ENCODE results near the gene PMCH.
"Not testable (repeated sequence)": the region's sequence is repeated elsewhere in the genome, so short reads cannot be mapped to it uniquely, and the experiment has no call there.

PMCH gene

DNA sequence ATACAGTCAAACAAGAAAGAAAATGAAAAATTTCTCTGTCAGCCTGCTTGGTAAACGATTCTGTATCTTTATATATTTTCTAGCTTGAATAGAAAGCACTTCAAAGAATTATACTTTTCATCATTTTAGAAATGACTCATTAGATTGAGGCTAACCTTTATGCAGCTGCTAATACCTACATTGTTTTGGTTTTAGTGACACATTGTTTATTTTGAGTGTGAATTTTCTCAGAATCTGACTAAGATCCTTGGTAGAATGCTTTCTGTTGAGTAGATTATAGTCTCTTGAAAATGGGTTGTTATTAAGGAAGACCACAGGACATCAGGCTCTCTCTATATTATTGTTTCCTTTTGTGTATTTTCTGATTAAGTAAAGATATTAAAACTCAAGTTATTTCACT, at the start of gene PMCH:
Gene PMCH, minus strand, starts transcription at position 45 of the 400 bp plus-strand sequence. CDS start 63 bp downstream, outside the sequence.
- FAIRE-seq (no peak), DNase-seq (ENCODE audit: extremely low spot score, insufficient read length, low read depth) (no peak)

DNA sequence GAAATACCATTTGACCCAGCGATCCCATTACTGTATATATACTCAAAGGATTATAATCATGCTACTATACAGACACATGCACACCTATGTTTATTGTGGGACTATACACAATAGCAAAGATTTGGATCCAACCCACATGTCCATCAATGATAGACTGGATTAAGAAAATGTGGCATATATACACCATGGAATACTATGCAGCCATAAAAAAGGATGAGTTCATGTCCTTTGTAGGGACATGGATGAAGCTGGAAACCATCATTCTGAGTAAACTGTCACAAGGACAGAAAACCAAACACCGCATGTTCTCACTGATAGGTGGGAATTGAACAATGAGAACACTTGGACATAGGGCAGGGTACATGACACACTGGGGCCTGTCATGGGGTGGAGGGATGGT, 43.2 kb upstream of the PMCH start:
- not testable (repeated sequence) for FAIRE-seq; DNase-seq (ENCODE audit: extremely low spot score, insufficient read length, low read depth)

- DNase-seq (ENCODE audit: extremely low spot score, insufficient read length, low read depth) (no peak), FAIRE-seq (no peak)
These were observed 37.0 kb upstream of the PMCH start for GRCh38 chr12:102234599-102234998.

DNA sequence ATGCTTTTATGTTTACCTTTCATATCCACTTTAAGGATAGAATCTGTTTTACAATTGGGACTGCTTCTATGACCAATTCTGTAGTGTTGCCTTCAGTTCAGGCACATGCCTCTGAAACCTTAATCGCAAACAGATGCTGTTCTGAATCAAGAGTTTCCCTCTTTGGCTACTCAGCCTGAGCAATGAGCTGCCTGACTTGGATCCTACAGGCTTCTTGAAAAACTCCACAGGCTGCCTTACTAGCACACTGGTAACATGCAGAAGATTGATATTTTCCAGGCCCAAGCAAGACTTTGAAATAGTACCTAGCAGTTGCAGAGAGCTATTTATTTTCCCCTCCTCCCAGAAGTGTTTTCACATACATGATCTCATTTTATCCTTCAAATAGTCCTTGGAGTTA, 34.8 kb upstream of the PMCH start:
- no peak for FAIRE-seq
- no peak for DNase-seq (ENCODE audit: extremely low spot score, insufficient read length, low read depth)

- DNase-seq (ENCODE audit: extremely low spot score, insufficient read length, low read depth) (no peak), FAIRE-seq (no peak)
These were observed 34.4 kb upstream of the PMCH start for GRCh38 chr12:102232036-102232435.

DNA sequence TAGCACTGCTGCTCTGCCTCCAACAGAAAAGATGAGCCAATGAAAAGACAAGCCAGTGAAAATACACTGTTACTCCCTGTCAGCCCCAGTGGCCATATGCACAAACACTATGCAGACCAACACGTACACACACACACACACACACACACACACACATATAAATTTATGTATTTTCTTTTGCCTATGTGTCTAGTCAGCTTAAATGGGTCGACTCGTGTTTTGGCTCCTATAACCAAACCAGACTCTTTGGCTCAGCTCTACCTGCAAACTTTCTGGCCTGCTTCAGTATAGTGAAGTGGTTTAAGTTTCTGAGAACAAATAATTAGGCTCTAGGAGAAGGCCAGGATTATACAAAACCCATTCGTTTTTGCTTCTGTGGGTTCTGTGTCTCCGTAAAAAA, 30.3 kb upstream of the PMCH start:
- no peak for DNase-seq (ENCODE audit: extremely low spot score, insufficient read length, low read depth)
- FAIRE-seq, result no peak

GRCh38 chr12:102220736-102221135, 23.1 kb upstream of the PMCH start:
- FAIRE-seq (no peak), DNase-seq (ENCODE audit: extremely low spot score, insufficient read length, low read depth) (no peak)

GRCh38 chr12:102215992-102216691, 18.5 kb upstream of the PMCH start:
- FAIRE-seq (no peak), DNase-seq (ENCODE audit: extremely low spot score, insufficient read length, low read depth) (no peak)

GRCh38 chr12:102204025-102204424, 6.4 kb upstream of the PMCH start:
- no peak for FAIRE-seq

DNA sequence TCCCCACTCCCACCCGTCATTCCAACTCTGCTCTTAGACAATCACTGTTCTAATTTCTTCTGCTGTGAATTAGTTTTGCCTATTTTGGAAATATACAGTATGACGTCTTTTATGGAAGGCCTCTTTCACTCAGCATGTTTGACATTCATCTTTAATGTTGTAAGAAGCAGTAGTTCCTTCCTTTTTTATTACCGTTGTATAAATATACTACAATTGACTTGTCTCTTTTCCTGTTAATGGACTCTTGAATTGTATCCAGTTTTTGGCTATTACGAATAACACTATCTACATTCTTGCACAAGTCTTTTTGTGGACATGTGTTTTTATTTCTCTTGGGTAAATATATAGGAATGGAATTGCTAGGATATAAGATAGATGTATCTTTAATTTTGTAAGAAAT, 4.9 kb upstream of the PMCH start:
- FAIRE-seq, result no peak
- DNase-seq (ENCODE audit: extremely low spot score, insufficient read length, low read depth), result no peak

More at GRCh38 chr12:102204025-102204424, 6.4 kb upstream of the PMCH start:
- DNase-seq (ENCODE audit: extremely low spot score, insufficient read length, low read depth), result no peak

DNA sequence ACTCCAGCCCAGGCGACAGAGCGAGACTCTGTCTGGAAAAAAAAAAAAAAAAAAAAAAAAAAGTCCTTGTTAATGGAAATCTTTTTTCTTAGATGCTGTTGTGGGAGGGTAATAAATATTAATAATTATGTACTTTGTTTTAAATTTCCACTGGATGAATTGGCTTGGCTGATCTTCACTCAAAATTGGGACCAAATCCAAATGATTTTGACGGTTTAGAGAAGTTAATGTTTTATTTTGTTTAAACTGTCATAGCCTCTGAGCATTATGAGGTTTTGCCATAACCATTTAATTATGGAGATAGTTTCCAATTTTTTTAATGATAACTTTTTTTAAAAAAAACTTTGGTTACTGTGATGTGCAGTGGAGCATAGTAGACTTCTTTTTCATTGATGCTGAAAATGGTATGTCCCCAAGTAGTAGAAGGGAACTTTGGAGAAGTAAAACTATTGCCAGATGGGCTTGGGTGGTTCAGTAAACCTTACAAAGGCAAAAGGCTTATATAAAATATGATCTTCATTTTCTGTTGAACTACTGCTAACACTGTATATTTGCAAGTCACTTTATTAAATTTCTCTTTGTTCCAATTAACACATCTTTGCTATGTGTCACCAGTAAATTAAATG, 3.9 kb upstream of the PMCH start:
- FAIRE-seq (no peak), DNase-seq (ENCODE audit: extremely low spot score, insufficient read length, low read depth) (no peak)

GRCh38 chr12:102195826-102196225, 1.8 kb downstream of the PMCH start:
- no peak for DNase-seq (ENCODE audit: extremely low spot score, insufficient read length, low read depth)
- no peak for FAIRE-seq

GRCh38 chr12:102182635-102183034, 15.0 kb downstream of the PMCH start:
- no peak for FAIRE-seq
- no peak for DNase-seq (ENCODE audit: extremely low spot score, insufficient read length, low read depth)

DNA sequence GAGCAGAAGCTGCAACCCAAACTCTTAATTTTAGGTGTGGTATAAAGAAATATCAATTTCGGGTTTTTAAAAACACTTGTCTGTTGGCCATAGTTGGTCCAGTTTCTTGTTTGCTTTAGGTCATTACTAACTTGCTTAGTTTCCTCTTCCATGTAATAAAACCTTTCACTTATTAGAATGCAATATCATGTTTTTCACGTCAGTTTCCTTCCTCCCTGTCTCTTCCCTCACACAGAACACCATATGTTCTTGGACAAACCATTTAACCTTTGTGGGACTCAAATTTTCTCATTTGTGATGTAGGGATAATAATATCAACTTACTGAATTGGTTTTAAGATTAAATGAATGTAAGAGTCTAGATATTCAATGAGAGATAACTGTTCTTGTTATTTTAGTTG, 22.9 kb downstream of the PMCH start:
- no peak for FAIRE-seq

GRCh38 chr12:102174117-102174516, 23.5 kb downstream of the PMCH start:
- no peak for FAIRE-seq

More for the DNA sequence above, 22.9 kb downstream of the PMCH start:
- DNase-seq (ENCODE audit: extremely low spot score, insufficient read length, low read depth), result no peak

GRCh38 chr12:102172436-102172835, 25.2 kb downstream of the PMCH start:
- DNase-seq (ENCODE audit: extremely low spot score, insufficient read length, low read depth) (no peak), FAIRE-seq (no peak)

More at GRCh38 chr12:102174117-102174516, 23.5 kb downstream of the PMCH start:
- DNase-seq (ENCODE audit: extremely low spot score, insufficient read length, low read depth), result no peak

GRCh38 chr12:102171951-102172350, 25.7 kb downstream of the PMCH start:
- DNase-seq (ENCODE audit: extremely low spot score, insufficient read length, low read depth), result no peak
- FAIRE-seq, result no peak

GRCh38 chr12:102169922-102170621, 27.6 kb downstream of the PMCH start:
- FAIRE-seq (peak; percentile 9), DNase-seq (ENCODE audit: extremely low spot score, insufficient read length, low read depth) (peak; percentile 2)

DNA sequence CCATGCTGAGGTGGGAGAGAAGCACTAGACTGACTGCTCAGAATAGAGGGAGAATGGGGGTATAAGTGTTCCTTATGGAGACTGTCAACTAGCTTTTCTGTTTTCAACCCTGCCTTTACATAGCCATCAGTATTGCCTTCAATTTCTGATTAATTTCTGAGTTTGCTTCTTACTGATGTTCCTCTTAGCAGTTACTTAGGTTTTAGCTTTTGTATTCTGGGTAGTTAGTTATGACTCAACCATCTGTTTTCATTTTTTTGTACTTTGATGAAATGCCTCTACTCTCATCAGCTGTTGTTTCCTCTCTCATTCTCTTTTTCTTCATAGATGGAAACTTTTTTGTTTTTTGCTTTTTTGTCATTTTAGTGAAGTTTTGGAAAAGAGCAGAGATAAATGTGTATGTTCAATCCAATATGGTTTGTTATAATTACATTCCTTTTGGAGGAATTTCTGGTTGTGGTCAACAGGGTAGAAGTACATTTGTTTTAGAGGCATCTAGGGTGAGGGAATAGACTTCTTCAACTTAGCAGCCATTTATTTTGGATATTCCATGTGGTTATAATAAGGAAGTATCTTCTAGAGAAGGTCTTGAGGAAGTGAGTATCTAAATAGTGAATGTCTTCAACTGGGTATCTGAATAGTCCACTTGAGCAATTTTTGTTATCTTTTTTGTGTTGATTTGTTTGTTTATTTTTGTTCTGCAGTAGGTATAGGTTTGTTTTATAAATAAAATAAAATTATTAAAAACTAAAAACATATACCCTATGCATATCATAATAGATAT, 29.6 kb downstream of the PMCH start:
- FAIRE-seq (peak; percentile 56), DNase-seq (ENCODE audit: extremely low spot score, insufficient read length, low read depth) (no peak)

DNA sequence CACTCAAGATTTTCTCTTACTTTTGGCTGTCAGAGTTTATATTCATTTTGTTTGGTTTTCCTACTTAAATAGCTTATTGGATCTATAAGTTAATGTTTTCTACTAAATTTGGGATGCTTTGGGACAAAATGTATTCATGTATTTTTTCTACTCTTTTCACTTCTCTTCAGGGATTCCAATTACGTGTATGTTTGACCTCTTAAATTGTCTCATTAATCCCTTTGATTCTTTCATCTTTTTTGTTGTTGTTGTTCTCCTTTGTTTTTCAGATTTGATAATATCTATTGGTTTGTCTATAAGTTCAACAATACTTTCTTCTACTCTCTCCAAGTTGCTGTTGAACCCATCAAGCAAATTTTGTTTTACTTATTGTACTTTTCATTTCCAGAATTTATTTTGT, 34.2 kb downstream of the PMCH start:
- no peak for DNase-seq (ENCODE audit: extremely low spot score, insufficient read length, low read depth)
- no peak for FAIRE-seq
